HG02973 (cell line): Measurements from ENCODE around the gene PCDH7.

Experiments
- ATAC-seq: cut with Tn5 transposase; IDR thresholded peaks from one replicate; pipeline ENCODE4 v1.9.1; 2021; ENCODE audit warnings: moderate library complexity; ENCODE audit not compliant: unreplicated experiment

Gene PCDH7

DNA sequence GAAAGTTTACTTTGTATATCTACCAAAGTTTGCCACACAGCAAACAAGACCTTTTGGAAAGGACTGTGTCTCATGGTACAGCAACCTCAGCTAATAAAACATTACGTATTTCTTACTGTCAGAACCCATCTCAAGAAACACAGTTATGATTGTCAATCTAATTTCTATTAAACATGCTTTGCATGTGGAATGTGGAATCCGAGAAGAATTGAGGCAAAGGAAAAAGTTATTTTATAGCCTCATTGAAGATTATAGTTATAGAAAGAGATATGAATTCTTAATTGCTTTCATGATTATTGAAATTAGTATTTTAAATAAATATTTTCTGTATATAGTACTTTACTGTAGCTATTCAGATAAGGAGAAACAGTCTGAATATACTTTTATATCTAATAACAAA lies 5.4 kb downstream of the PCDH7 start:
- ATAC-seq, result no peak

DNA sequence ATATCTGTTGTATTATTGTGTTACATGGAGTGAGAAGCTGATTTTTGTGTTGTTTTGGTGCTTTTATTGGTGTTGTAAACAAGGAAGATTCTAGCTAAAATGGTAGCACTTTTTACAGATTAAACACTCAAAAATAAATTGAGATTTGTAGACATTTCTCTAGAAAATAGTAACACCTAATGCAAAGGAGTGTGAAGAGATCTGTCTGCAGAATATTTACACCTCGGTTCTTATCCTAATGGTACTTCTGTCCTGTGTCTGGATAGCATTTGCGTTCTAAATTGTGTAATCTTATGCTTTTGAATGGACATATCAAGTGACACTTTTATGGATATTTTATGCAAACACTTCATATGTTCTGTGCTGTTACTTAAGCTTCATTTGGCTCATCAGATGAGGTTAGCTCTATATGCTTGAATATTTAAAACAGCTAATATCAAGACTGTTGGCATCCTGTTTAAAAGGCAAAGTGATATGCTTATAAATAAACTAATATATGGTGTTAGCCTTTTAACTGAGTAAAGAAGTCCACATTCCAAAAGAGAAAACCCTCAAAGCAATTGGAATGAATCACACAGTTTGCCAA lies 6.0 kb downstream of the PCDH7 start:
- ATAC-seq, result no peak

DNA sequence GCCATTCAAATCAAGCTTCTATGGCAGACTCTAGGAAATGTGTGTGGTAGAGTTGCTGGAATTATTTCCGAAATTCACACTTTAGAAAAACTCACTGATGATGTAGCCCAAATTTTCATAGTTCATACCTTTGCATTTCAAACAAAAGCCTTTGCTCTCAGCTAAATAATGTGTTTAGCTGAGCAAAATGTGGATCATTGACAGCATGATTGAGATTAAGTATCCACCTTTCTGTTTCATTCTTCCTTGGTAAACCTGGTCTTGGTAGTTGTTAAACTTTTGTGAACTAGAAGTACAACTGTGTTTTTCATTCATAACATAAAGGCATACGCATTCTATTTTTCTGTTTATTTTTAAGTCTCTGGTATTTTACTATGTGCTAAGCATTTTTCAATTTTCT lies 7.2 kb downstream of the PCDH7 start:
- no peak for ATAC-seq

DNA sequence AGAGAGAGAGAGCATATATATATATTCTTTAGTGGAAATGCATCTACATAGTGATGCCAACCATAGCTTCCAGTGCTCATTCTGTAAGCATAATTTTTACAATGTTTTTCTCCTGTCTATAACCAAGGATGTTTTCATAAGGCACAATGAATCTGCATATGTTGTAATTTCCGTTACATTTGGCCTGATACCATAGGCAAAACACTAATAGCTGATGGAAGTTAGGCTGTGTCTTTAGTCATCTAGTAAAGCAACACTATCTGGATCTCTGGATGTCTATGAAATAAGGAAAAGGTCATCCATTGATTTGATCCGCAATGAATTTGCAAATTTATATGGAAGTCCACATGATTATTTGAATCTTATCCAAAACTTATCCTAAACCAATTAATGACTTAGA lies 8.1 kb downstream of the PCDH7 start:
- ATAC-seq, result no peak

DNA sequence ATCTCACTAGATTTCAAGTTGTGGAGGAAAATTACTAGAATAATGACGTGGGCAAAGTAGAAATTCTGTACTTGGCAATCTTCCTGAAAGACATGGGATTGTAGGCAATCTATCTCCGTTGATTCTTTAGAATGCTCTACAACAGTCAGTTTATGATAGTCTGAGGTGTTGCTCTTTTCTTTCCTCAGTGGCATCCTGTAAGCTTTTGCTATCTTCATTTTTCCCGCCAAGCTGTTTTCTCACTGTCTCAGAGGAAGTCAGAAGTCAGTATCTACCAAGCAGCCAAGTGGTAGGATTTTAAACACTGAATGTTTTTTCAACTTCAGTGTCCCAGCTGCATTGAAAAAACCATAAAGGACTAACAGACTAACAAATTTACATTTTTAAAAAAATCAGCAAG lies 23.7 kb downstream of the PCDH7 start:
- no peak for ATAC-seq

DNA sequence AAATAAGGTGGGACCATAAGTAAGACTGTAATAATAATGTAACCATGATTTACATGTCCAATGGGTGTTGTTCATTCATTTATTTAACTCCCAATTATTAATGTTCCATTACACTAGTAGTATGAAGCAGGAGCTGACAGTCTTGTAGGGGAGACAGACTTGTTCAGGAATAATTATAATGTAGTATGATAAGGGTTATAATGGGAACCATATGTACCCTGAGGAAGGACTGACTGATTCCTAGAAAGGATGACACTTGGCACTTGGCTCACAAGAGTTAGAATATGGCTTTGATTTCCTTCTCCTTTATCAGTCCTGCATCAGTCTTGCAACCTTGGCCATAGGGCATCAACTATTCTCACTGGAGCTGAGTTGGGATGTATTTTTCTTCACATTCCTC lies 24.2 kb downstream of the PCDH7 start:
- no peak for ATAC-seq

DNA sequence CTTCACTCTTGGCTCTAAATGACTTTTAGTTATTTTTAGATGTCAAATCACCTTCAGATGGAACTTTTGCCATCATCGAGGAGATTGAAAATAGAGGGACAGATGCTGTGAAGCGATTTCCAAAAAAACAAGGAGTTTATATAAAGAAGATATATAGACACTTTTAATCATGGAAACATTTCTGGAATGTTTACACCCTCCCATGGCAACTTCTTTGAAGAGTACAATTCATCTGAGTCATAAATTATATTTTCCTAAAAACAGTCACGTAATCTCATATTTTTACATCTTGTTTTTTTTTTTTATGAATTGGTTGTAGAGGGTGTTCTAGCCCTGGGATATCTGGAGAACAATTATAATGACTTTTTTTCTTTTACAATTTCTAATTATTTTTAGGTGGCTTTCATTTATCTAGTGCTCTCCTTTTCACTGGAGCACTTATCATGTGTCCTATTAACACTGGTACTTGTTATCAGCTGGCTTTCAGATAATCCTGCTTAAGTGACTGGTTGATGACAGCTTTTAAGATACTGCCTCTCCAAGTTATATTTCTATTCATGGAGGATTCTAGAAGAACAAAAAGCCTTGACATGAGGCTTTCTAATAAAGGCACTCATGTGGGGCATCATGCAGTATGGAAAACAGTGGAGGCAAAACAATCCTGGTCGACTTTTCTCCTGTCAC lies 24.9 kb downstream of the PCDH7 start:
- ATAC-seq, result no peak

DNA sequence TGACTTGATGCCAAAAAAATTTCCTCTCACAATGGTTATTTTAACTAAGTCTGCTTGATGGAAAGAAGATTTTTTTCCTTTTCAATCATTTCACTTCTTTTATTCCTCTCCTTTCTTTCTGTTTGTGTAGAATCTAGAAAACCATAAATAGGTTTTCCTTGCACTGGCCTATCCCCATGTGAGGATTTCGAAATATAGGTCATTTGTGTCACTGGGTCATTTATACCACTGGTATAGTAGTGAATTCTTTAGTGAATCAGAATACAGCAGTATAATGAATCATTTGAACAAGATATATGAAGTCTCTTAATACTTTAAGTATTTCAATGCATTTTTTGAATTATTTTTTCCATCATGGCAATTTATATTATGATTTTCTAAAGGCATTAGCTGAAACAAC lies 26.6 kb downstream of the PCDH7 start:
- ATAC-seq, result no peak

DNA sequence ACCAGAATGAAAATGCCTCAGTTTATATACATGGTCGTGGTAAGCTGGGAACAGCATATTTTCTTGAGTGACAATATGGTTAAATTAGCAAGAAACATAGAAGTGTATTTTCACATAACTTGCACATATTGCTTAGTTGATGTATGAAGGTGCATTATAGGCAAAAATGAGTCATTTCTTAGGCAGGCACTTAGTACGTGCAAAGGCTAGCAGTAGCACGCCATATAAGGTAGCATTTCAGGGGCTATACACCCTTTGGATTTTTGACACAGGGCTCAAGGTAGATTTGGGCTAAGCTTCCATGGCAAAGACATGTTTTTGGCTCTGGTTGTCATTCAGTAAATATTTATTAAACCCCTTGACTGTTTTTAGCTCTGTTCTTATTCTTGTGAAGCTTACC lies 33.1 kb downstream of the PCDH7 start:
- ATAC-seq, result no peak

DNA sequence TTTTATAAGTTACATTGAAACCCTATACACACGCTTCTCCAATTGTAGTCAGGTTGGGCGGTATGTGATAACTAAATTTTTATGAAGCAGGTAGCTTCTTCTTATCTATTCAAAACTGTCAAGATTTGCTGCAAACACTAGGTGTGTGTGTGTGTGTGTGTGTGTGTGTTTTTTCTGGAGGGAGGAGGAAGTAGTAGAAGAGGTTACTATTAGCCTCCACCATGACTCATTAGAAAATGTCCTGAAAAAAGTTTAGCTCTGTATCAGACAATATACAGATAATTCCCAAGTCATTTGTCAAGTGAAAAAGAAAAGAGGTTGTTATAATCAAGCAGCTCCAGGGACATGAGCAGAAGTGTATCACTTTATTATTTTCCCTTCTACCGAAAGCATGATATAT lies 33.9 kb downstream of the PCDH7 start:
- no peak for ATAC-seq

DNA sequence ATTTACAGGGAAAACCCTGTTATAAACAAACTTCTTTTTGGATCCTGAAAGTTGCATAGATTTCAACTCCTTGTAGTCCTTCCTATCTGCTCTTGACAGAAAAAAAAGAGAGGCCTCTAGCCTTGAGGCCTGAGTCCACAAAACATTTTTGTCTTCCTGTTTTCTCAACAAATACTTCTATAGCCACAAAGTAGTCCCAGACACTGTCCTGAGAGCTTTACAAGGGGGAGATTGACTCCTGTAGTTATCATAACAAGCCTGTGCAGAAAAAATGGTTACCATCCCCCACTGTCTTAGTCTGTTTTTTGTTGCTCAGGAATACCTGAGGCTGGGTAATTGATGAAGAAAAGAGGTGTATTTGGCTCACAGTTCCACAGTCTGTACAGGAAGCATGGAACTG lies 35.2 kb downstream of the PCDH7 start:
- ATAC-seq, result no peak

DNA sequence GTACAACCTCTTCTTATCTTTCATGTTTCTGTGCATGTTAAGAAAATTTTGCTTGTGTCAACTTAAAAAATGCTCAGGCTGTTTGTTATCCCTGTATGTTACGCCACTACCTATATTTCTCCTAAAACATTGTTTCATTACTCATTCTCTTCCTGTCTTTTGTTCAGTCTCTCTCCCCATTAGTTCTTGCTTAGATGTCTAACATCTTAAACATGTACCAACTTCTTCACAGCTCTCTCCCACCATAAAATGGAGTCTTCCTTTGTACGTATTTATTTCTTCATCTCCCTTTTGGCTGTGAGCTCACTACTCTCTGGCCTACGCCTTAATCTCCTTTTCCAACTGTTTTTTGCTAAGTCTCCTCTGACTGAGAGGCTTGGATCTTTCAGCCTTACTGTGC lies 36.4 kb downstream of the PCDH7 start:
- ATAC-seq, result no peak

DNA sequence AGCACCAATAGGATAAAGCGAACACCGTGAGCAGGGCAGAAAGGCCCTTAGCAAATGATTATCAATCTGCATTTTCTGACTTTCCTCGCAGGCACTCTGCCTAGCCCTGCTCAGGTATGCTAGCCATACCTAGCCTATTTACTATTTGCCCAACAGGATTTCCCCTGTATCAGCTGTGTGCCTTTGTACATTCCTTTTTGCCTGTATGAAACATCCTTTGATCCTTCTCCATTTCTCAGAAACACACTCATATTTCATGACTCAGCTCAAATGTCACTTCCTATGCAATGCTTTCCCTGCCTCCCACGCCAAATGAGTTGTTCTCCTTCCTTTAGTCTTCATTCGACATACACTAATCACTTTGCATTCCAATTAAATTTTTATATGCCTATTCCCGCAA lies 37.2 kb downstream of the PCDH7 start:
- no peak for ATAC-seq

DNA sequence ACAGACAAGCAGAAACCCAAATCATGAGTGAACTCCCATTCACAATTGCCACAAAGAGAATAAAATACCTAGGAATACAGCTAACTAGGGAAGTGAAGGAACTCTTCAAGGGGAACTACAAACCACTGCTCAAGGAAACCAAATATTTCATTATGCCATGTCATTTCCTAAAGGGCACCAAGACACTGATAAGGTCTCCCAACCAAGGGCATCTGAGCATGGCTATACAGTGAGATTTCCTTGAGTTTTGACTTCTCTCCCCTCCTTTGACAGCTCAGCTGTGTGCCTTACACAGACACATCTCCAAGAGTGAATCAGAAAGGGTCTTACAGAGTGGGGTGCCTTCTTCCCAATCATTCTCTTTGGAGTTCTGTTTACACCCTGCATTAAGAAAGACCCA lies 40.4 kb downstream of the PCDH7 start:
- ATAC-seq, result no peak

DNA sequence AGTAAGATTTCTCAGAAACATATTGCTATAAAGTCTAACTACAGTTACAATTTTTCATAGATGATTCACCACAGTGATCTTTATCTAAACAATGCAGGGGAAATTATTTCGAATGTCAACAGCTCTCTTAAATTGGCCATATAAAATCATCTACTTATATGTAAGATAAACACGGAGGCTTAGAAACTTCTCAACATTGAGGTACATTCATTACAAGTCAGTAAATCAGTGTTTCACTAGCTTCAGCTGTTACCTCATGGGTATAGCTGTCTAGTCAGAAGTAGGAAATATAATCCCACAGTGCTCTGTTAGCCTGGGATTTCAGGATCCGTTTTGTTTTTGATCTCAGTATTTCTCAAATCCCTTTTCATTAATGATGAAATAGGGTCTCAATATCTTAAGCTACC lies 43.2 kb downstream of the PCDH7 start:
- ATAC-seq, result no peak

DNA sequence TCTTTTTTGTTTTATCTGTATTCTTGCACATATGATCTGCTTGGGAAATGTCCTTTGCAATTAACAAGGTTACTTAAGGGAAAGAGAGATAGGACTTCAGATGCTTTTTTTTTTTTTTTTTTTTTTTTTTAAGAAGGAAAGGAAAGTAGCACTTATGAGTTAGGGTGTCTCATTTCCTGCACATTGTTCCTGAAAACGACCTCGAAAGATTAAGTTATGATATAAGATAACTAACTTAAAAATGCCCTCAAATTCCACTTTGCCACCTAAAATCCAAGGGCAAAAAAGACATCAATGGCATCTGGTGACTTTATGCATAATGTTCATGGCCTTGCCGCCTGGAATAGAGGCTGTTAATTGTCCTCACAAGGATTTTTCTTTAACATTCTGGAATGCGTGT lies 44.9 kb downstream of the PCDH7 start:
- no peak for ATAC-seq

DNA sequence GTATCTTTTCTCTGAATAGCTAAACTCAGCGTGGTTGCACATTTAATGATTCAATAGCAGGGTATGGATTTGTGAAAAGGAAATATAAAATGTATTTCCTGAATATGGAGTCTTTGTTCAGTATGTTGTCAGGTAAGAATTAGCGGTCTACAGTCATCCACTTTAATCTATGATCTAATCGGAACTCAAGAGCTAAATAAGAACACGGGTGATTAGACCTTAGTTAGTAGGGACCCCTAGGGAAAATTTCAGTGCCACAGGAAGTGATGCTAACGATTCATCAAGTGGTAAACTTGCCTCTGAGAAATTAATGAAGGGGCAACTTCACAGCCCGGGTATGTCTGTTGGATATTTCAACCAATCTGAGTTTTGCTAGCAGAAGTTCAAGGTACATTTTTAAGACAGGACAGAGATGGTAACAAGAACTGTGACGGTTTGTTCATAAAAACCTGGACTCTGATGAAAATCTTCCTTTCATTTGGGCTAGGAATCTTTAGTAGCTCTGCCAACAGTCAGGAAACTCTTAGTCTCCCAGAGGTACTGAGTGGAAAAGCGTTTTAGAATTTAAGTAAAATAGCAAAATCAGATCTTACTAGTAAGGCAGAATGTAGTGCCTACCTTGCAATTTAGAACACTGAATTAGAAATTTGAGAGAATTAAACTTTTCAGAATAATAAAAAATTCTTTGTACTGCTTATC lies 47.1 kb downstream of the PCDH7 start:
- ATAC-seq, result no peak

DNA sequence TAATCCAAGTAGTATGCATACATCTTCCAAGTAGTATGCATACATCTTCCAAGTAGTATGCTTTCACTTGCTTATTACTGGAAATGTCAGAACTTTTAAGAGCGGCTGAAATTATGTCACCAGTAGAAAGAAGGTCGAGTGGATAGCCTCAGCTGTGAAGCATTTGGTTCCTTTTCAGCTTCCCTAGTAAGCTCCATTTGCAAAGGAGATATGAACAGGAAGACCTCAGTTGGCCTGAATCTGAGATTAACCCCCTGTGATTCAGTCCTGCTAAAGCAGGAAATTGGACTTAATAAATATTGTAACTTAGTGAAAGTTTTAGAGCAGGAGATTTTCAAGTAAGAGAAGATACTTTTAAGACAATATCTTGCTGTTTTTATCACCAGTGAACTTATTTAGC lies 48.1 kb downstream of the PCDH7 start:
- ATAC-seq, result no peak

DNA sequence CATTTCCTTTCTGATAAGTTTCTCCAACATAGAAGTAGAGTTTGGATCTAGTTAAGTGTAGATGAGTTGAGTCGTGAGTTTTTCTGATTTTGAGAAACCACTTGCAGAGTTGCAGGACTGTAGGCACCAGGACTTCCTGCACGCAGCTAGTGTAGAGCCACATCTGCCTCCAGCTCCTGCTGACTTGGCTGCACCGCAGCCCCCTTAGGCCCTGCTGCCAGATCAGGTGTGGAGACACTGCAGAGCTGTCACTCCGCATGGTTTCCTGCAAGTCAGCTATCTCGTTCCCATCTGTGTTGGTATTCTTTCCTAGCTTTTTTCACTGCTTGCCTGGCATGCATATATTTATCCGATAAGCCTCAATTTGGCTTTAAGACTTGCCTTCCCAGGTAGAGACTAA lies 48.9 kb downstream of the PCDH7 start:
- no peak for ATAC-seq

DNA sequence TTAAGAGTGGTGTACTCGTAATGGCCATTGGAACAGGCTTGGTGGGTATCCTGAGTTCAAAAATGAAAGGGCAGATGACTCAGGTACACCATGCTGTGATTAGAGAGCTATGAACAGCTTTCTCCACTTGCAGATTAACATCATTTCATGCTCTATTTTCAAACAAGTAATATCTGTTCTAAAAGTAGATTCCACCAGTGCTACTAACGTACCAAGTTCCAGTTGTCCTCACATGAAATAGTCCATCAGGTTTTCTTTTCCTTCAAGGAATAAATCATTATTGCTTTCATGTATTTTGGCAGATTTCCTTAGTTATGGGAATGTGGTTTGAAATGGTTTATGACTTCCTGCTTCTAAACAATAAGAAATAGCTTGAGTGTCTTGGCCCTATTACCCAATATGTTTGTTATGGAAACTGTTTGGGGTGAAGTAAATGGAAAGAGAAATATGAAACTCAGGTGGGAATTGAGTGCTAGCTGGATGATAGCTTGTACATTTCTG lies 49.9 kb downstream of the PCDH7 start:
- ATAC-seq, result no peak

DNA sequence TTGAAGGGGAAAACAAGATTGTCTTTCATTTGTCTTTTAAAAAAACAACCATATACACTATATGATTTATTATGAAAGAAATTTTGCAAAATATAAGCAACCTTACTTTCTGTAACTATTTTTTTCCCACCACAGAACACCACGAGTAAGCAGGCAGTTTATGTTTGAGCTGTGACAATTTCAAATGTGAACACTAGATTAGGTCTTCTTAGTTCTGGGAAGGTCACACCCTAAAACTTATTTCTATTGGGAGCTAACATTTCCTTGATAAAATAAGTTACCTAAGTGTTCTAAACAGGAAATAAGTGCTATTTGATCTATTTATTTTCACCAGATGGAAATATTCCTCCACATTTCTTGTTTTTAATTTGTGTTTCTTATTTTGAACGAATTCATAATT lies 50.6 kb downstream of the PCDH7 start:
- ATAC-seq, result no peak

DNA sequence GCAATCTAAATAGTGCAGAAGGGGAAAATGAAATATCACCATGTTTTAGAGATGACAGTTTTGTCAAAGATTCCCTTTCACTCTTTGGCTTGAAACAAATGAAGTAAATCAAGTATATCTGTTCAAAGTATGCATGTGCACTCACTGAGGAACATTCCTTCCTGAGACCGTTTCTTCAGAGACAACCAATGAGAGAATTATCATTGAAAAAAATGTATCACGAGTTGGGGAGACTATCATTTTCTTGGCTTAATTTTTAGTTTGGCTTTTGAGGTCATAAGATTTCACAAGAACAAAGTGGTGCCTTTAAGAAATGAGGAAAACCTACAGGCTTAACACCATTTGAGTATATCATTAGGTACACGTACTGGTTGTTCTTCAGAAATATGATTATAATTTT lies 56.3 kb downstream of the PCDH7 start:
- ATAC-seq, result no peak
